HG02642 (cell line): ENCODE data around the gene CD180.
A peak's percentile ranks its signal among the peaks of the same experiment; 100 is the strongest.

Source experiments
- ATAC-seq: cut with Tn5 transposase; IDR thresholded peaks from one replicate; pipeline ENCODE4 v1.9.1; 2021; ENCODE audit warnings: mild to moderate bottlenecking; ENCODE audit not compliant: unreplicated experiment, poor library complexity

CD180 gene

GRCh38 chr5:67214707-67215447, 18.3 kb upstream of the CD180 start:
- no peak for ATAC-seq

DNA sequence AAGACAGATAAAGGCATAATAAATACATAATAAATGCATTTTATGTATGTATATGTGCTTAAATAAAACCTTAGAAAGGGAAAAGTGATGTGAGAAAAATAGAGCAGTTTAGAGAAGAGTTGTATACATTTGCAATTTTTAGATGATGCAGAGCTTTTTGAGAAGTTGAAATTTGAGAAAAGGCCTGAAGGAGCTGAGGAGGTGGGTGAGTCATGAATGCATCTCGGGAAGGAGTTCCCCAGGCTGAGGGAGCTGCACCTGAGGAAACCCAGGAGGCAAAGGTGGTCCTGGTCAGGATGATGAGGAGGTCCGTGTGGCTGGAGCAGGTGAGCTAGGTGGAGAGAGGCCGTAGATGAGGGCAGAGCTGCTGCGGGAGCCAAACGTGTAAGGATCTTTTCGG, 17.4 kb upstream of the CD180 start:
- no peak for ATAC-seq

GRCh38 chr5:67211926-67212325, 15.3 kb upstream of the CD180 start:
- ATAC-seq: no peak

DNA sequence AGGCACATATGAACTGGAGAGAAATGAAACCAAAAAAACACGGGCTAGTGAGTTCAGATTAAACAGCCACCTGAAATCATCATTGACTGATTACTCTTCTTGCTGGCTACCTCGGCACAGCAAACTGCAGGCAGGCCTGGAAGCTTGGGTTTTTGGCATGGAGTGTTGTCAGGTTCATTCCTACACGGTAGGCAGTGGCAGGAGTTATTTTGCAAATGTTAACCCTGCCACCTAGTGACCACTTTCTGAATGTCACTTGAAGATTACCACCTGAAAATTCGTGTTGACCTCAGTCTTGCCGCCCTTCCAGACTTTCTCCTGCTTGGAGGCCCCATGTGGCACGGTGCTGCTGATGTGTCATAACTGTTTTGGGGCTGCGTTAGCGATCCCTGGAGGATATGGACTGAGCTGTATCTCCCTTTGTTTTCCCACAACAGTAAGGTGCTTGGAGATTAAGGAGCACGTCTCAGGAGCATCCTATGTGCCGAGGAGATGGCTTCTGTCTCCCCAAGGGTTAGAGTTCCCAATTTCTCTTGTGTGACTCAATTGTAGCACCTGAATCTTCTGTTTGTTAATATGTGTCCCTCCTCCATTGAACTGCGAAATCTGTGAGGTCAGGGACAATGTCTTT, 12.7 kb upstream of the CD180 start:
- ATAC-seq: peak; percentile 36

- ATAC-seq: no peak
Measured at GRCh38 chr5:67208403-67208802, 11.8 kb upstream of the CD180 start.

DNA sequence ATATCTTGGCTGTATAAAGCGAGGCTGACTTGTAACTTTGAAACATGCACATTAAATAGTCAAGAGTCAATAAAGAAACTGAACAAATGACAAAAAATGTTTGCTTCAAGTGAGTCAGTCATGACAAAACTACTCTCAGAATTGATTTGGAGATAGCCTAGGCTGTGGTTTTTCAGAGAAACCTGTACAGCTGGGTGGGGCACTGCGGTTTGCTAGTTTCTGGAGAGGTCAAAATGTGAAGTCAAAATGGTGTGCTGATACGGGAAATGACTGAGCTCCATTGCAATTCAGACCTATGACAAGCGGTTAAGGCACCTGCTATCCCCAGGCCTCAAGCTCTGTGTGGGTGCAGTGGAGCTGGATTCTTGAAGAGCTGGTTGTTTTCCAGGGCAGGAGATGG, 10.3 kb upstream of the CD180 start:
- ATAC-seq: peak; percentile 87

DNA sequence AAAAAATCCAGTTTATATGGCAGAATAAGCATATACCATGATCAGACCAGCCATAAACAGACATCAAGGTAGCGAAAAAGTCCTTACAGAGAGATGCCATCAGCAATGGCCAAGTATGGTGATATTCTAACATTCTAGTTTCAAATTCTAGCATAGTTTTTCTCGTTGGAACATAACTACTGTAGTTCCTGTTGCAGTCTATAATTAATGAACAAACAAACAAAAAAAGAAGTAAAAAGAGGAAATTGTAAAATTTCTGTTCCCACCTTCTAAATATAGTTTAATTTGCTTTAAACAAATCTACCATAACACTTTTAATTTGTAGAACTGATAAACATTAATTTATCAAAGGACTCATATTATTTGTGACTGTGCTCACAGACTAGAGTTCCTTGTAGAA, 9.9 kb upstream of the CD180 start:
- ATAC-seq: peak; percentile 22

GRCh38 chr5:67205981-67206380, 9.4 kb upstream of the CD180 start:
- no peak for ATAC-seq

DNA sequence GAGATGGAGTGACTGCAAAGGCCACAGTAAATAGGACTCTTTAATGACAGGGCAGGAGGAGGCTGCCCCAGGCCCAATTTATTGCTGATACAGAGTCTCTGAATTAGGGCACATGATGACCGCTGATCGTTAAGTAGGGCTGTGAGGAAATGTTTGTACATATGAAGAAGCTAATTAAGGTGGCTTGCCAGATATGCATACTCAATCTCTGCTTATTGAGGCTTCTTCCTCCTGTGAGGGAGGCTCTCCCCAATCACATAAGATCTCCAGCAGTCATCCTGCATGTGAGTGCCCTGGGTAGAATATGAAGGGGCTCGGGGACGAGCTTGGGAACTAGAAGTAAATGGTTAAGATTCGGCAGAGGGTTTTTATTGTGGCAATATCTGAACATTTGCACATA, 8.2 kb upstream of the CD180 start:
- no peak for ATAC-seq

DNA sequence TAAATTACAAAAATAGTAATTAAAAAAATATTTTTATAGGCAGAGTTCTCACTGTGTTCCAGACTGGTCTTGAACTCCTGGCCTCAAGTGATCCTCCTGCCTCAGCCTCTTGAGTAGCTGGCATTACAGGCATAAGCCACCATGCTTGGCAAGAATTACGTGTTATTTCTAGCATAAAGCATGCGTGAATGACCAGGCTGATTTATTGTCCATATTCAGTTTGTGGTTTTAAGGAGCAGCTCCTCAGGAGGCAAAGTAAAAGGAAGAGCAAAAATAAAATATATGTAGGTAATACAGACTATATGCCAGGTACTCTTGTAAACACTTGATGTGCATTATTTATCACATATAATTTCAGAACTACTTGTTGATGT, 7.1 kb upstream of the CD180 start:
- no peak for ATAC-seq

DNA sequence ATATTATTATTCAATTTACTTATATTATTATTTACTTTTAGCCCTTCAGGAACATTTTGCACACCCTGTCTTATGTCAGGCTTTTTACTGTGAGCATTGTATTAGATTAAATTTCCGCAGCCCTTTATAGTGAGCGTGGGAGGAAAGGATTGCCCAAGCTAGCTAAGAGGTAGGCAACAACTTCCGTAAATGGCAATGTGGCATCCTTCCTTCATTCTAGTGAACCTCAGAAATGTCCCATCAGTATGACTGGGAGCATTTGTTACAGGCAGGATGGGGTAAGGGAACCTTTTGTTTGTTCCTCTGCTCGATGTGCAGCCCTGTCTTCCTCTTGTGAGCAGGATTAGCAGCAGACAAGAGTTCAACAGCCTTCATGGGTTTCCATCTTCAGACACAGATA, 6.2 kb upstream of the CD180 start:
- no peak for ATAC-seq

DNA sequence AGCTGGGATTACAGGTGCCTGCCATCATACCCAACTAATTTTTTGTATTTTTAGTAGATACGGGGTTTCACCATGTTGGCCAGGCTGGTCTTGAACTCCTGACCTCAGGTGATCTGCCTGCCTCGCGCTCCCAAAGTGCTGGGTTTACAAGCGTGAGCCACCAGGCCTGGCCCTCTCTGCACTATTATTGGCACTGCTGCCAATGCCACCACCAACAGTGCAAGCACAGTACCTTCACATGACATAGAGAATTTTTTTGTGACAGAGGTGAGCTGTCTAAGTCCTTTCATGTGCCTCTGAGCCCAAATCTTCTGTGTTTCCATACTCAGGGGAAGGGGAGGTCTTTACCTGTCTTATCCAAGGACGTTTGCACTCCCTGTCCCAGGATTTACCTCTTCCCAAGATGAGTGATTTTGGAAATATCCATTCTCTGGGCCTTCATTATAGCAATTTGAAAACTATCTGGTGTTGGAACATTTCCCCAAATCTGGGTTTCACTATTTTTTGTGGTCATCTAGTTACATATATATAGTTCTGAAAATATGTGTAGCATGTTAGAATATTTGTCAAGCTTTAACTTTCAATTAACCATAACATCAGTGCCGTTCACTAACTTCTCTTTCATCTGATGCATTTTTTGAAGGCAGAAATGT, 5.4 kb upstream of the CD180 start:
- ATAC-seq: peak; percentile 19

DNA sequence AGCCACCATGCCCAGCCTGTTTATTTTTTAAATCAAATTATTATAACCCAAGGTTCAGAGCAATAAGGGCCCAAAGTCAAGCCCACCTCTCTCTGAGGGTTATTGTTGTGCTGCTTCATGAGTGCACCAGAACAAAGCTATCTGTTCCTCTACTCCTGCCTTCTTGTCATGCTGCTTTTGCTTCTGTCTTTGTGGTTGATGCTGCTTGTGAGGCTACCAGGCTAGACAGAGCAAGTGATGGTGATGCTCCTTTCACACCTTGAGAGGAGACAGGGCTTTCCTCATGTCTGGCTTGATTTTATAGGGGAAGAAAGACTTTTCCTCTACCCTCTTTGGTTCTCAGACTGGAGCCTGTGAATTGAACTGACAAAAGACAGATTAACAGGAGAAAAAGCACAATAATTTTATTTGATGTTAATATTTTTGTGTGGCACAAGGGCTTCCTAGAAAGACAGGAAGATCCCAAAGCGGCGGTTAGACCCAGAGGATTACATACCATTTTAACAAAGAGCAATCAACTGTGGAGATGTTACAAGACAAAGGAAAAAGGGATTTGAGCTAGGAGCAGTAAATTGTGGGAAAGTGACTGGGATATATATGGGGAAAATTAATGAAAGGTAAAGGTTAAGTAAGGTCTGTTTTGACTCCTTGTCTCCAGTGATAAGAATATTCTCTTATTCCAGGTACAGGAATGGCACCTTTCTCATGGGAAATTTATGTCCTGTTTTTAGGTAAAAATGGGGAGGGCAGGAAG, 4.4 kb upstream of the CD180 start:
- ATAC-seq: no peak

GRCh38 chr5:67199859-67200258, 3.3 kb upstream of the CD180 start:
- ATAC-seq: no peak

DNA sequence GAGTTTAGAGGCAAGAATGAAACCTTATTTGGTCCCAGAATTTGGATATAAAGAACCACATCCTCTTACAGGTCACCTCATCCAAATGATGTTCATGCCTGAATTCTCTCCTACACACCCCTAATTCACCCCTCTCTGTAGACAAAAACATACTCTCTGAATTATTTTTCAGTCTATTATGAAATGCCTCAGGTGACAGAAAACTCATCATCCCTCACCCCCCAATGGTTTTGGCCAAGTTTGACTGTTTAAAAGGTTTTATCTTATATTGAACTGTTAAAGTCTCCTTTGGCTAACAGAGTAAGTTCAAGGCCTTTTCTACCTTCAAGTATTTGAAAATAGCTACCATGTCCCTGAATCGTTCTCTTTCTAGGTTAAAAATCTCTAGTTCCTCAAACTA, 2.3 kb upstream of the CD180 start:
- ATAC-seq: no peak

GRCh38 chr5:67197536-67197935, 937 bp upstream of the CD180 start:
- no peak for ATAC-seq

DNA sequence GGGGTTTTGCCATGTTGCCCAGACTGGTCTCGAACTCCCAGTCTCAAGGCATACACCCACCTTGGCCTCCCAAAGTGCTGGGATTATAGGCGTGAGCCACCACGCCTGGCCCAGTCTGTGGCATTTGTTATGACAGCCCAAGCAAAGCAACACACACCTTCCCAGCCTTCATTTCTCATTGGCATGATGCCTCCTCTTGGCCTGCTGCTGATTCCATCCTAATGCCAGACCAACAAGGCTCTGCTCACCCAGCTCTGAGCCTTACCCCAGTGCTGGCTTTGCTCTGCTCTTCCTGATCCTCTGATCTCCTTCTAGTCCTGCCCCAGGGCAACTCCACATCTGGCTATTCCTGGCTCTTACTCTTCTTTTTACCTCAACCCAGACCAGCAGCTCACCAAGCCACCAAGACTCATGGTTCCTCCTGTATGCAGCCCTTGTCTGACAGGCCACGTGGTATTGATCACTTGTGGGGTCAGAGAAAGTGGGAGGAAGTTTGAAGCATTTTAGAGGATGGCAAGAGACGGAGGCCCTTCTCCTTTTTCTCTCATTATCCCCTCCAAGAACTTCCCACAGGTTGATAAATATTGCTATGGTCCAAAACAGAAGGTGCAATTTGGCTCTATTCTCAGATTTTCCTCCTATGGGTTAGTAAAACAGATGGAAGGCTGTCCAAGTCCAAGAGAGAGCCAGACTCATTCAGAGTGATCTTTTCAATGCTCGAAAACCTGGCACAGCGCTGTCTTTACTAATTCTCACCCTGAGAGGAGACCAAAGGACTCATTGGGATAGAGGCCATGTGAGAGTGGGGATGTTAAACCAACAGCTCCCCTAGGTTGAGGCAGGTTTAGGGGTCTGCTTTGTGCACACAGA, 958 bp downstream of the CD180 start:
- ATAC-seq: peak; percentile 38

- ATAC-seq: no peak
Measured at GRCh38 chr5:67194166-67194565, 2.4 kb downstream of the CD180 start.

- no peak for ATAC-seq
Measured at GRCh38 chr5:67193439-67193807, 3.2 kb downstream of the CD180 start.

DNA sequence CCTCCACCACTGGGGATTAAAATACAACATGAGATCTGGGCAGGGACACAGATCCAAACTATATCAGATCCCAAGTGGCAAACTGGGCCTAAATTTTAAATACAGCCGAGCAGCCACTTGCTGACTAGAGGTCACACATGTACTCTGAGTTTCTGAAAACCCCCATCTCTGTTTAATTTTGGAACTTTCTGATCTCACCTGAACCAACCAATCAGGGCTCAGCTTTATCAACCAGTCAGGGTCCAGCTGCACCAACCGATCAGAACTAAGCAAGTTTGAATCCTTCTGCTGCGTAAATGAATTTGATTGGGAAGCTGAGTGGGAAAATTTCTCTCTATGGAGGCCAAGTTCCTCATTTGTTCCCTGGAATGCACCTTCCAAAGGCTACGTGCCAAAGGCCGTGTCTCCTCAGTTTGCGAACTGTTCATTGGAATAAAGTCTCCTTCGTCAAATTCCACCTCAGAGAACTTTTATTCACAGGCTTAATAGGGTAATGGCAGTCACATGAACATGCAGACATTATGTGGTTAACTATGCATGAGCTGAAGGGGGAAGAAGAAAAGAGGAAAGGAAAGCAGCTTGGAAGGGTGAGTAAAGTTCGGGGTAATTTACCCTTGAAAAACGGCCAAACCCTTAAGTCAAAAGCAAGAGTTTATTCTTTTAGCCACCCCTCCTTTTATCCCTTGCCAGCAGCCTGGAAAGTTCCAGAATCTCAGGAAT, 3.7 kb downstream of the CD180 start:
- ATAC-seq: no peak
